Stomach (tissue), 4 donors: Measurements from ENCODE around the gene IPO4.
"Not testable (repeated sequence)": the region's sequence is repeated elsewhere in the genome, so short reads cannot be mapped to it uniquely, and the experiment has no call there.

Experiments used
- CTCF ChIP-seq, 7 experiments: fragments of 450-650 bp in 4 of 7; fragments of 200-600 bp in 3 of 7; sonication (generic) in 3 of 7; IDR thresholded peaks; one replicate each; pipeline ENCODE4 v1.5.1; 2016 to 2019; ENCODE audit warnings: antibody characterized with exemption in 7 of 7, control low read depth in 2 of 7, mild to moderate bottlenecking in 1 of 7
- POLR2A ChIP-seq, 4 donors: fragments of 450-650 bp; IDR thresholded peaks; one replicate each; pipeline ENCODE4 v1.6.1; 2016; ENCODE audit warnings: antibody characterized with exemption in 4 of 4, control low read depth in 2 of 4, mild to moderate bottlenecking in 1 of 4, moderate library complexity in 1 of 4

DNA sequence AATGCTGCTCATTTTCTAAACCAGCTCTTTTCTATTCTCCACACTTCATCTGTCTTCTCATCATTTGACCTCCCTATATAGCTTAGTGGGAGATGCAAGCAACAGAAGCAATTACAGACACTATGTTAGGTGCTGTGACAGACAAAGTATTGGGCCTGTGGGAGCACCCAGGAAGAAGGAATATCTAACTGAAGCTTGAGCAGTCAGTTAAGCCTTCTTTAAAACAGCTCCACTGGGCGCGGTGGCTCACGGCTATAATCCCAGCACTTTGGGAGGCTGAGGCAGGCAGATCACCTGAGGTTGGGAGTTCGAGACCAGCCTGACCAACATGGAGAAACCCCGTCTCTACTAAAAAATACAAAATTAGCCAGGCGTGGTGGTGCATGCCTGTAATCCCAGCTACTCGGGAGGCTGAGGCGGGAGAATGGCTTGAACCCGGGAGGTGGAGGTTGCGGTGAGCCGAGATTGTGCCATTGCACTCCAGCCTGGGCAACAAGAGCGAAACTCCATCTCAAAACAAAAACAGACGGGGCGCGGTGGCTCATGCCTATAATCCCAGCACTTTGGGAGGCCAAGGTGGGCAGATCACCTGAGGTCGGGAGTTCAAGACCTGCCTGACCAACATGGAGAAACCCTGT lies 14.8 kb upstream of the IPO4 start:
- TF ChIP-seq POLR2A, CTCF (IDR thresholded peaks at IDR 0.05): not testable (repeated sequence)
